Body of pancreas (tissue), 4 donors: ENCODE data around the gene PHF21B. TPM values are rescaled to one million over a fixed set of nuclear protein-coding genes. Genes with fewer than 3 reads are reported as not detected.

Source experiments
- ATAC-seq: fragments of 150-250 bp; one replicate; pipeline ENCODE4 v1.9.1; 2016
- DNase-seq, 4 donors: peaks; one replicate each; pipeline ENCODE4 v3.0.0-alpha.2; 2019
- H3K27ac ChIP-seq, 4 donors: fragments of 200-600 bp; sonication (generic); 1 replicate in 3 of 4; 2 replicates in 1 of 4; pipeline versions ENCODE4 v1.5.1 to v1.6.1; 2016 to 2019; ENCODE audit warnings: mild to moderate bottlenecking in 1 of 4, mixed read lengths in 1 of 4, moderate library complexity in 1 of 4
- H3K27me3 ChIP-seq, 2 donors: fragments of 200-600 bp; sonication (generic); one replicate each; pipeline ENCODE4 v1.6.0; 2016; ENCODE audit warnings: mild to moderate bottlenecking in 1 of 2
- H3K36me3 ChIP-seq, 2 donors: fragments of 200-600 bp; sonication (generic); replicated peaks in 1 of 2; 2 replicates each; pipeline ENCODE4 v1.5.1; 2016; ENCODE audit warnings: low read depth in 2 of 2; ENCODE audit not compliant: insufficient read depth in 1 of 2
- H3K4me1 ChIP-seq: fragments of 200-600 bp; sonication (generic); one replicate; pipeline ENCODE4 v1.6.0; 2016
- H3K4me3 ChIP-seq, 2 donors: fragments of 200-600 bp; sonication (generic); 1 replicate in 1 of 2; 2 replicates in 1 of 2; pipeline ENCODE4 v1.5.1; 2016 to 2019
- H3K9me3 ChIP-seq, 3 donors: fragments of 200-600 bp; sonication (generic); 1 replicate in 2 of 3; 2 replicates in 1 of 3; pipeline ENCODE4 v1.5.1; 2016
- POLR2A ChIP-seq, 3 donors: fragments of 450-650 bp; IDR thresholded peaks; one replicate each; pipeline ENCODE4 v1.6.1; 2016; ENCODE audit warnings: antibody characterized with exemption in 3 of 3, mild to moderate bottlenecking in 2 of 3
- WGBS, 2 donors: methylation state at CpG; one replicate each; pipeline ENCODE4 v1.1.5; 2017; 5-methylcytosine and 5-hydroxymethylcytosine counted together
- intact Hi-C: fragments of 100-400 bp; cut with DNase I; formaldehyde crosslinking; loops from one replicate; pipeline ENCODE4 v1.15.1; 2023
- total RNA-seq, 2 donors: library from RNA; depleted of rRNA; stranded (reverse); fragments of >200 nt; gene quantifications; one replicate each; pipeline ENCODE4 v1.1.0, GENCODE V29; 2016
- TF ChIP-seq, protein P1 (sequence below), 7 experiments: fragments of 450-650 bp in 4 of 7; fragments of 200-600 bp in 3 of 7; sonication (generic) in 3 of 7; IDR thresholded peaks; one replicate each; pipeline ENCODE4 v1.5.1; 2016 to 2019; ENCODE audit warnings: antibody characterized with exemption in 7 of 7

The PHF21B gene
- total RNA-seq, 2 donors from 2014 or later: under 0.01 TPM; not detected in 1

DNA sequence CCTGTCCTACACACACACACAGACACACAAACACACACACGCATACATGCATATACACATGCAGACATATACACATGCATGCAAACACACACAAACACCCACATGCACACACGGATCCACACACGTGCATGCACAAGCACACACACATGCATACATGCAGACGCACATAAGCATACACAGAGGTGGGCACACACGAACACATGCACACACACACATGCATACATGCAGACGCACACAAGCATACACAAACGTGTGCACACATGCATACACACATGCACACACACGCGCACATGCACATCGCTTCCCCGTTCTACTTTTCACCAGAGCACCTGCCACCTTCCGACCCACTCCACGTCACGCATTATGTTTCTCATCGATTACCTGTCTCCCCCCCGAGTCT is 13.2 kb downstream of the PHF21B start:
- no peaks in the 10 kb centered on the region for H3K9me3 ChIP-seq
- no peak for ATAC-seq
- no peaks in the 10 kb centered on the region for H3K4me1 ChIP-seq
- no peaks in the 10 kb centered on the region for H3K36me3 ChIP-seq
- intact Hi-C loops: no loop called here
- H3K4me3 ChIP-seq: no peak overlapping the region
- DNase-seq: no peak
- 68 to 71% methylated on average over 16 of the region's 16 CpGs for WGBS, 2 donors
- no peak overlapping the region for H3K27ac ChIP-seq
- H3K27me3 ChIP-seq: no peaks in the 10 kb centered on the region
- TF ChIP-seq POLR2A (IDR thresholded peaks at IDR 0.05): no peak
- TF ChIP-seq, protein P1, sequence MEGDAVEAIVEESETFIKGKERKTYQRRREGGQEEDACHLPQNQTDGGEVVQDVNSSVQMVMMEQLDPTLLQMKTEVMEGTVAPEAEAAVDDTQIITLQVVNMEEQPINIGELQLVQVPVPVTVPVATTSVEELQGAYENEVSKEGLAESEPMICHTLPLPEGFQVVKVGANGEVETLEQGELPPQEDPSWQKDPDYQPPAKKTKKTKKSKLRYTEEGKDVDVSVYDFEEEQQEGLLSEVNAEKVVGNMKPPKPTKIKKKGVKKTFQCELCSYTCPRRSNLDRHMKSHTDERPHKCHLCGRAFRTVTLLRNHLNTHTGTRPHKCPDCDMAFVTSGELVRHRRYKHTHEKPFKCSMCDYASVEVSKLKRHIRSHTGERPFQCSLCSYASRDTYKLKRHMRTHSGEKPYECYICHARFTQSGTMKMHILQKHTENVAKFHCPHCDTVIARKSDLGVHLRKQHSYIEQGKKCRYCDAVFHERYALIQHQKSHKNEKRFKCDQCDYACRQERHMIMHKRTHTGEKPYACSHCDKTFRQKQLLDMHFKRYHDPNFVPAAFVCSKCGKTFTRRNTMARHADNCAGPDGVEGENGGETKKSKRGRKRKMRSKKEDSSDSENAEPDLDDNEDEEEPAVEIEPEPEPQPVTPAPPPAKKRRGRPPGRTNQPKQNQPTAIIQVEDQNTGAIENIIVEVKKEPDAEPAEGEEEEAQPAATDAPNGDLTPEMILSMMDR (IDR thresholded peaks at IDR 0.05): no peak

- intact Hi-C loops: no loop called here
- TF ChIP-seq POLR2A (IDR thresholded peaks at IDR 0.05): no peak
- TF ChIP-seq, protein P1 (IDR thresholded peaks at IDR 0.05): no peak
- H3K36me3 ChIP-seq: no peaks in the 10 kb centered on the region
Observed at GRCh38 chr22:44996120-44996519, 13.7 kb downstream of the PHF21B start.

GRCh38 chr22:44995715-44996114 is 14.1 kb downstream of the PHF21B start:
- ATAC-seq (no peak), DNase-seq (no peak)
- H3K27me3 ChIP-seq: no peaks in the 10 kb centered on the region
- no peak for TF ChIP-seq POLR2A (IDR thresholded peaks at IDR 0.05)
- TF ChIP-seq, protein P1 (IDR thresholded peaks at IDR 0.05): no peak
- H3K4me1 ChIP-seq: no peaks in the 10 kb centered on the region
- intact Hi-C loops: no loop called here
- no peak overlapping the region for H3K4me3 ChIP-seq
- no peaks in the 10 kb centered on the region for H3K36me3 ChIP-seq
- H3K27ac ChIP-seq: no peak overlapping the region
- WGBS, 2 donors: 54 to 70% methylated on average over 10 to 14 of the region's 14 CpGs
- H3K9me3 ChIP-seq: no peaks in the 10 kb centered on the region

More at GRCh38 chr22:44996120-44996519, 13.7 kb downstream of the PHF21B start:
- 59 to 64% methylated on average over 9 of the region's 9 CpGs for whole genome bisulfite sequencing, 2 donors
- ATAC-seq (no peak), DNase-seq (no peak)
- no peaks in the 10 kb centered on the region for H3K4me1 ChIP-seq
- no peaks in the 10 kb centered on the region for H3K27me3 ChIP-seq
- no peak overlapping the region for H3K27ac ChIP-seq
- H3K4me3 ChIP-seq: no peak overlapping the region
- no peaks in the 10 kb centered on the region for H3K9me3 ChIP-seq

- WGBS, 2 donors: 18% methylated on average over 7 of the region's 7 CpGs
- H3K4me3 ChIP-seq: no peak overlapping the region
- ATAC-seq: no peak
Observed at GRCh38 chr22:44995105-44995514, 14.7 kb downstream of the PHF21B start.

More at GRCh38 chr22:44995105-44995514, 14.7 kb downstream of the PHF21B start:
- Histone ChIP-seq H3K9me3 (no peaks in the 10 kb centered on the region), H3K27me3 (no peaks in the 10 kb centered on the region), H3K27ac (no peak overlapping the region), H3K36me3 (no peaks in the 10 kb centered on the region), H3K4me1 (no peaks in the 10 kb centered on the region)
- intact Hi-C loops: no loop called here
- no peak for TF ChIP-seq POLR2A (IDR thresholded peaks at IDR 0.05)
- TF ChIP-seq, protein P1 (IDR thresholded peaks at IDR 0.05): no peak
- no peak for DNase-seq
